ENCODE results near the gene CCSER2. TPM values are rescaled to one million over a fixed set of nuclear protein-coding genes. Genes with fewer than 3 reads are reported as not detected.
A peak's percentile ranks its signal among the peaks of the same experiment; 100 is the strongest.

Gene CCSER2
- total RNA-seq, 1 experiment from 2014 or later: 28.9 TPM

- peak; percentile 76 for ATAC-seq
Observed at GRCh38 chr10:84341538-84341856, 13.1 kb downstream of the CCSER2 start.

GRCh38 chr10:84341983-84342382 lies 13.6 kb downstream of the CCSER2 start:
- no peak overlapping the region for H3K4me3 ChIP-seq (replicated peaks in 1 of 2; ENCODE audit: low read depth in 1 of 2, low read length in 2 of 2)
- H3K9me3 ChIP-seq (ENCODE audit: control insufficient read depth in 1 of 2, insufficient read depth in 1 of 2, low read depth in 1 of 2, low read length in 2 of 2): no peaks in the 10 kb centered on the region
- no peaks in the 10 kb centered on the region for H3K27me3 ChIP-seq (ENCODE audit: insufficient read depth, low read length)
- no peak overlapping the region for H3K4me2 ChIP-seq (ENCODE audit: low read length)
- H2AFZ ChIP-seq (ENCODE audit: low read depth, low read length, poor library complexity, severe bottlenecking): no peak overlapping the region
- H3K79me2 ChIP-seq (ENCODE audit: insufficient read depth, low read length): peaks cover 30% of the 10 kb centered on the region
- no peak overlapping the region for H3K27ac ChIP-seq (ENCODE audit: low read depth, low read length)
- ChIA-PET CTCF (interaction anchor here (2.0 to 3.1 kb wide), 2 partner anchors 10 to 195 kb away, joined by 8 to 11 read pairs; no protein-coding TSS in a partner anchor), POLR2A (no interaction called here), RAD21 (ENCODE audit: low non-redundant PET in 1 of 2, low total read pairs in 2 of 2, uncharacterized antibody in 2 of 2, unreplicated experiment in 2 of 2) (no interaction called here)
- ATAC-seq (no peak), DNase-seq (ENCODE audit: low read depth, low spot score) (no peak)
- H3K4me1 ChIP-seq (ENCODE audit: control insufficient read depth in 1 of 2, insufficient read depth in 2 of 2, low read length in 2 of 2): no peaks in the 10 kb centered on the region
- no peaks in the 10 kb centered on the region for H4K20me1 ChIP-seq (ENCODE audit: insufficient read depth)
- no peaks in the 10 kb centered on the region for H3K36me3 ChIP-seq (ENCODE audit: control insufficient read depth in 1 of 2, insufficient read depth in 2 of 2, low read length in 2 of 2)
- H3K9ac ChIP-seq (ENCODE audit: low read length): no peak overlapping the region
- no TSS peak for BruUV-seq (replicated peaks)
- intact Hi-C loops (cut with micrococcal nuclease): no loop called here
- H3K9me2 ChIP-seq (ENCODE audit: insufficient read depth): no peaks in the 10 kb centered on the region
- TF ChIP-seq CEBPB (IDR thresholded peaks at IDR 0.05; ENCODE audit: low read depth) (no peak), ZBTB33 (IDR thresholded peaks at IDR 0.05; ENCODE audit: extremely low read depth, insufficient replicate concordance, low read length) (no peak), EZH2phosphoT487 (IDR thresholded peaks at IDR 0.05; ENCODE audit: borderline replicate concordance) (no peak), TCF7L2 (IDR thresholded peaks at IDR 0.05; ENCODE audit: borderline replicate concordance, extremely low read depth, insufficient read depth, insufficient read length) (no peak), ELF1 (IDR thresholded peaks at IDR 0.05; ENCODE audit: borderline replicate concordance, low read depth) (no peak), POLR2AphosphoS5 (IDR thresholded peaks at IDR 0.05; ENCODE audit: low read depth, low read length) (no peak), EZH2 (IDR thresholded peaks at IDR 0.05) (no peak), CBX3 (IDR thresholded peaks at IDR 0.05; ENCODE audit: low read depth) (no peak)
- TF ChIP-seq, protein P1, sequence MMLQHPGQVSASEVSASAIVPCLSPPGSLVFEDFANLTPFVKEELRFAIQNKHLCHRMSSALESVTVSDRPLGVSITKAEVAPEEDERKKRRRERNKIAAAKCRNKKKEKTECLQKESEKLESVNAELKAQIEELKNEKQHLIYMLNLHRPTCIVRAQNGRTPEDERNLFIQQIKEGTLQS (IDR thresholded peaks at IDR 0.05): no peak

More at GRCh38 chr10:84341538-84341856, 13.1 kb downstream of the CCSER2 start:
- intact Hi-C loops (cut with micrococcal nuclease): no loop called here
- Histone ChIP-seq H3K36me3 (ENCODE audit: control insufficient read depth in 1 of 2, insufficient read depth in 2 of 2, low read length in 2 of 2) (no peaks in the 10 kb centered on the region), H3K27ac (ENCODE audit: low read depth, low read length) (no peak overlapping the region), H2AFZ (ENCODE audit: low read depth, low read length, poor library complexity, severe bottlenecking) (no peak overlapping the region), H3K9ac (ENCODE audit: low read length) (no peak overlapping the region), H3K27me3 (ENCODE audit: insufficient read depth, low read length) (no peaks in the 10 kb centered on the region), H3K79me2 (ENCODE audit: insufficient read depth, low read length) (peaks cover 35% of the 10 kb centered on the region), H3K4me2 (ENCODE audit: low read length) (no peak overlapping the region), H3K9me3 (ENCODE audit: control insufficient read depth in 1 of 2, insufficient read depth in 1 of 2, low read depth in 1 of 2, low read length in 2 of 2) (no peaks in the 10 kb centered on the region), H3K4me1 (ENCODE audit: control insufficient read depth in 1 of 2, insufficient read depth in 2 of 2, low read length in 2 of 2) (no peaks in the 10 kb centered on the region), H3K4me3 (replicated peaks in 1 of 2; ENCODE audit: low read depth in 1 of 2, low read length in 2 of 2) (no peak overlapping the region), H3K9me2 (ENCODE audit: insufficient read depth) (no peaks in the 10 kb centered on the region), H4K20me1 (ENCODE audit: insufficient read depth) (no peaks in the 10 kb centered on the region)
- no TSS peak for BruUV-seq (replicated peaks)
- POLR2A ChIA-PET: no interaction called here
- RAD21 ChIA-PET (ENCODE audit: low non-redundant PET in 1 of 2, low total read pairs in 2 of 2, uncharacterized antibody in 2 of 2, unreplicated experiment in 2 of 2): no interaction called here
- no peak for DNase-seq (ENCODE audit: low read depth, low spot score)
- TF ChIP-seq, protein P2, sequence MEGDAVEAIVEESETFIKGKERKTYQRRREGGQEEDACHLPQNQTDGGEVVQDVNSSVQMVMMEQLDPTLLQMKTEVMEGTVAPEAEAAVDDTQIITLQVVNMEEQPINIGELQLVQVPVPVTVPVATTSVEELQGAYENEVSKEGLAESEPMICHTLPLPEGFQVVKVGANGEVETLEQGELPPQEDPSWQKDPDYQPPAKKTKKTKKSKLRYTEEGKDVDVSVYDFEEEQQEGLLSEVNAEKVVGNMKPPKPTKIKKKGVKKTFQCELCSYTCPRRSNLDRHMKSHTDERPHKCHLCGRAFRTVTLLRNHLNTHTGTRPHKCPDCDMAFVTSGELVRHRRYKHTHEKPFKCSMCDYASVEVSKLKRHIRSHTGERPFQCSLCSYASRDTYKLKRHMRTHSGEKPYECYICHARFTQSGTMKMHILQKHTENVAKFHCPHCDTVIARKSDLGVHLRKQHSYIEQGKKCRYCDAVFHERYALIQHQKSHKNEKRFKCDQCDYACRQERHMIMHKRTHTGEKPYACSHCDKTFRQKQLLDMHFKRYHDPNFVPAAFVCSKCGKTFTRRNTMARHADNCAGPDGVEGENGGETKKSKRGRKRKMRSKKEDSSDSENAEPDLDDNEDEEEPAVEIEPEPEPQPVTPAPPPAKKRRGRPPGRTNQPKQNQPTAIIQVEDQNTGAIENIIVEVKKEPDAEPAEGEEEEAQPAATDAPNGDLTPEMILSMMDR (IDR thresholded peaks at IDR 0.05 in 2 of 3, conservative IDR thresholded peaks at IDR 0.05 in 1 of 3; ENCODE audit: borderline replicate concordance in 1 of 3, insufficient read depth in 1 of 3, low read depth in 2 of 3, low read length in 2 of 3): peak in 2 of 3 experiments; percentile 21 to 40; a peak in 3 of 6 replicates
- TF ChIP-seq ZNF274 (IDR thresholded peaks at IDR 0.05; ENCODE audit: low read depth, low read length): no peak
- CTCF ChIA-PET: interaction anchor here (2.0 to 3.1 kb wide), 2 partner anchors 11 to 196 kb away, joined by 8 to 11 read pairs; no protein-coding TSS in a partner anchor
